Measurements from ENCODE around the gene NCOR1.
A peak's percentile ranks its signal among the peaks of the same experiment; 100 is the strongest.

The NCOR1 gene

GRCh38 chr17:16215273-16215964, at the start of gene NCOR1:
Gene NCOR1, minus strand, starts transcription at chr17:16215534. Its CDS starts 20,965 bp downstream, at chr17:16194569.
- Histone ChIP-seq H3K79me2 (ENCODE audit: insufficient read depth, low read depth) (peaks cover 67% of the 10 kb centered on the region), H3K36me3 (ENCODE audit: insufficient read depth) (no peaks in the 10 kb centered on the region), H3K4me1 (ENCODE audit: low read depth, poor library complexity, severe bottlenecking) (peaks cover 24% of the 10 kb centered on the region), H3K4me3 (IDR thresholded peaks at IDR 0.05; ENCODE audit: insufficient read depth, low read depth, low read length) (no peak within 1 kb of the TSS), H3K9ac (peak within 1 kb of the TSS; percentile 87), H3K27ac (peak within 1 kb of the TSS; percentile 79), H3K27me3 (ENCODE audit: insufficient read depth, low read depth) (no peaks in the 10 kb centered on the region), H3K4me2 (peak within 1 kb of the TSS; percentile 76), H2AFZ (ENCODE audit: low read depth) (peak within 1 kb of the TSS; percentile 61), H4K20me1 (ENCODE audit: insufficient read depth) (no peaks in the 10 kb centered on the region)
- TF ChIP-seq CTCF (conservative IDR thresholded peaks at IDR 0.05; ENCODE audit: low read depth, low read length), result no peak

- TF ChIP-seq CTCF (conservative IDR thresholded peaks at IDR 0.05; ENCODE audit: low read depth, low read length), result no peak
These were observed 46.9 kb upstream of the NCOR1 start for GRCh38 chr17:16262201-16262600.

GRCh38 chr17:16261049-16261448, 45.7 kb upstream of the NCOR1 start:
- H3K4me2 ChIP-seq, result no peak overlapping the region
- H3K27ac ChIP-seq, result no peak overlapping the region
- no peaks in the 10 kb centered on the region for H4K20me1 ChIP-seq (ENCODE audit: insufficient read depth)
- no peaks in the 10 kb centered on the region for H3K36me3 ChIP-seq (ENCODE audit: insufficient read depth)
- TF ChIP-seq CTCF (conservative IDR thresholded peaks at IDR 0.05; ENCODE audit: low read depth, low read length), result no peak
- no peaks in the 10 kb centered on the region for H3K4me1 ChIP-seq (ENCODE audit: low read depth, poor library complexity, severe bottlenecking)
- no peak overlapping the region for H3K9ac ChIP-seq
- H2AFZ ChIP-seq (ENCODE audit: low read depth), result no peak overlapping the region
- no peaks in the 10 kb centered on the region for H3K79me2 ChIP-seq (ENCODE audit: insufficient read depth, low read depth)
- H3K4me3 ChIP-seq (IDR thresholded peaks at IDR 0.05; ENCODE audit: insufficient read depth, low read depth, low read length), result no peak overlapping the region
- H3K27me3 ChIP-seq (ENCODE audit: insufficient read depth, low read depth), result no peaks in the 10 kb centered on the region

More at GRCh38 chr17:16262201-16262600, 46.9 kb upstream of the NCOR1 start:
- no peak overlapping the region for H3K4me3 ChIP-seq (IDR thresholded peaks at IDR 0.05; ENCODE audit: insufficient read depth, low read depth, low read length)
- no peaks in the 10 kb centered on the region for H3K36me3 ChIP-seq (ENCODE audit: insufficient read depth)
- no peaks in the 10 kb centered on the region for H3K27me3 ChIP-seq (ENCODE audit: insufficient read depth, low read depth)
- H3K4me2 ChIP-seq, result no peak overlapping the region
- H3K4me1 ChIP-seq (ENCODE audit: low read depth, poor library complexity, severe bottlenecking), result no peaks in the 10 kb centered on the region
- H3K9ac ChIP-seq, result no peak overlapping the region
- no peak overlapping the region for H2AFZ ChIP-seq (ENCODE audit: low read depth)
- H3K79me2 ChIP-seq (ENCODE audit: insufficient read depth, low read depth), result no peaks in the 10 kb centered on the region
- H3K27ac ChIP-seq, result no peak overlapping the region
- H4K20me1 ChIP-seq (ENCODE audit: insufficient read depth), result no peaks in the 10 kb centered on the region

- no peaks in the 10 kb centered on the region for H3K36me3 ChIP-seq (ENCODE audit: insufficient read depth)
- H2AFZ ChIP-seq (ENCODE audit: low read depth), result no peak overlapping the region
- H3K4me3 ChIP-seq (IDR thresholded peaks at IDR 0.05; ENCODE audit: insufficient read depth, low read depth, low read length), result no peak overlapping the region
- no peaks in the 10 kb centered on the region for H4K20me1 ChIP-seq (ENCODE audit: insufficient read depth)
- TF ChIP-seq CTCF (conservative IDR thresholded peaks at IDR 0.05; ENCODE audit: low read depth, low read length), result no peak
- no peak overlapping the region for H3K27ac ChIP-seq
- H3K4me2 ChIP-seq, result no peak overlapping the region
- H3K79me2 ChIP-seq (ENCODE audit: insufficient read depth, low read depth), result no peaks in the 10 kb centered on the region
- H3K4me1 ChIP-seq (ENCODE audit: low read depth, poor library complexity, severe bottlenecking), result no peaks in the 10 kb centered on the region
- H3K27me3 ChIP-seq (ENCODE audit: insufficient read depth, low read depth), result no peaks in the 10 kb centered on the region
- no peak overlapping the region for H3K9ac ChIP-seq
These were observed 44.6 kb upstream of the NCOR1 start for GRCh38 chr17:16259926-16260325.

All from KMS-11 (cell line).